VCaP (cell line): Measurements from ENCODE around the gene FBXW11.

ENCODE experiments used
- H3K27ac ChIP-seq: fragments of 450-650 bp; 2 replicates; pipeline ENCODE4 v1.5.1; 2017
- TF ChIP-seq, protein P1 (sequence below): fragments of 450-650 bp; conservative IDR thresholded peaks from 2 replicates; pipeline ENCODE4 v1.5.1; 2017; ENCODE audit warnings: mild to moderate bottlenecking, moderate library complexity

Gene FBXW11

DNA sequence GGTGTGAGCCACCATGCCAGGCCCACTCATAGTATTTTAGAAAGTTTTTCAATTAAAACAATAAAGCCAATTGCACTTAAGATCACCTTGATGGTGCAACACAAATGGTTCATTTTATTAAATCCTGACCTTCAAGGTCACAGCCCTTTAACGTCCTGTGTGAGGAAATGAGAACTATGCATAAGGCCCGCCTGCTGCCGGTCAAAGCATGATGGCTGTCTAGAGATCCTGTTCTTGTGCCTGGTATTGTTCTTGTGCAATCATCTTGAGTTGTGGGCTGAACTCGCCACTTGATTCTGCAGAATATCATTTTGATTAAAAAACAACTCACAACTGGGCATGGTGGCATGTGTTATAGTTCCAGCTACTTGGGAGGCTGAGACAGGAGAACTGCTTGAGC, 43.6 kb upstream of the FBXW11 start:
- no peak overlapping the region for H3K27ac ChIP-seq
- TF ChIP-seq, protein P1, sequence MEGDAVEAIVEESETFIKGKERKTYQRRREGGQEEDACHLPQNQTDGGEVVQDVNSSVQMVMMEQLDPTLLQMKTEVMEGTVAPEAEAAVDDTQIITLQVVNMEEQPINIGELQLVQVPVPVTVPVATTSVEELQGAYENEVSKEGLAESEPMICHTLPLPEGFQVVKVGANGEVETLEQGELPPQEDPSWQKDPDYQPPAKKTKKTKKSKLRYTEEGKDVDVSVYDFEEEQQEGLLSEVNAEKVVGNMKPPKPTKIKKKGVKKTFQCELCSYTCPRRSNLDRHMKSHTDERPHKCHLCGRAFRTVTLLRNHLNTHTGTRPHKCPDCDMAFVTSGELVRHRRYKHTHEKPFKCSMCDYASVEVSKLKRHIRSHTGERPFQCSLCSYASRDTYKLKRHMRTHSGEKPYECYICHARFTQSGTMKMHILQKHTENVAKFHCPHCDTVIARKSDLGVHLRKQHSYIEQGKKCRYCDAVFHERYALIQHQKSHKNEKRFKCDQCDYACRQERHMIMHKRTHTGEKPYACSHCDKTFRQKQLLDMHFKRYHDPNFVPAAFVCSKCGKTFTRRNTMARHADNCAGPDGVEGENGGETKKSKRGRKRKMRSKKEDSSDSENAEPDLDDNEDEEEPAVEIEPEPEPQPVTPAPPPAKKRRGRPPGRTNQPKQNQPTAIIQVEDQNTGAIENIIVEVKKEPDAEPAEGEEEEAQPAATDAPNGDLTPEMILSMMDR, result no peak

DNA sequence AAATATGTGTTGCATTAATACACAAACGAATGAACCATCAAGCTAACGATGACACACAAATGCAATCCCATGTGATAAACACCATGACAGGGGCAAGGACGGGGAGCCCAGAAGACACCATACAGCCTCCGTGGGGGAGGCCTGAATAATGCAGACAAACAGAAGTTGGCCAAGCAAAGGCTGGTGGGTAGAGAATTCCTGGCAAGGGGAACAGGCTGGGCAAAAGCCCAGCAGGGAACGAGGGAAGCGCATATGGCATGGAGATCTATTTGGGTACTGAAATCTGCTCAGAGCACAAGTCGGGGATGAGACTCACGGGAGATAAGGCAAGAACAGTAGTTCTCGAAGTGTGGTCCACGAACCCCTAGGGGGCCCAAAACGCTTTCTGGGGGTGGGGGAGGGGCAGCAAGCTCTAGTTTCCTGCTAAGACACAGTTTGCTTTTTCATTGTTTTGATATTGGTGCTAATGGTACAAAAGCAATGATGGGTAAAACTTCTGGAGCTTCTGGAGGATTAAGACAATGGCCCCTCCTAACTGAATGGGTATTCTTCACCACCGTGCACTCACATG, 42.9 kb upstream of the FBXW11 start:
- no peak overlapping the region for H3K27ac ChIP-seq
- TF ChIP-seq, protein P1, result no peak

GRCh38 chr5:172048539-172049101, 42.2 kb upstream of the FBXW11 start:
- no peak overlapping the region for H3K27ac ChIP-seq
- TF ChIP-seq, protein P1, result no peak

DNA sequence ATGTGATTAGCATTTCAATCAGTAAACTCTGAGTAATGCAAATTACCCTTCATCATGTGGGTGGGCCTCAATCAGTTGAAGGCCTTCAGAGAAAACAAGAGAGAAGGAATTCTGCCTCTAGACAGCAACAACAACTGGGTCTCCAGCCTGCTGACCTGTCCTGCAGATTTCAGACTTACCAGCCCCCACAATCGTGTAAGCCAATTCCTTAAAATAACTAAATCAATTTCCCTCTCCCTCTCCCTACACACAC, 41.7 kb upstream of the FBXW11 start:
- TF ChIP-seq, protein P1, result no peak
- no peak overlapping the region for H3K27ac ChIP-seq

GRCh38 chr5:172046593-172046992, 40.2 kb upstream of the FBXW11 start:
- TF ChIP-seq, protein P1, result no peak
- no peak overlapping the region for H3K27ac ChIP-seq

GRCh38 chr5:172045315-172045632, 38.8 kb upstream of the FBXW11 start:
- no peak overlapping the region for H3K27ac ChIP-seq
- TF ChIP-seq, protein P1, result no peak

- TF ChIP-seq, protein P1, result no peak
Measured at GRCh38 chr5:172044631-172045314, 38.3 kb upstream of the FBXW11 start.

More at GRCh38 chr5:172044631-172045314, 38.3 kb upstream of the FBXW11 start:
- no peak overlapping the region for H3K27ac ChIP-seq
